Loucy (cell line): ENCODE results near the gene PRKCE.

Experiments
- EZH2phosphoT487 ChIP-seq: fragments of 200-600 bp; IDR thresholded peaks from 2 replicates; pipeline ENCODE4 v1.6.1; 2018; ENCODE audit warnings: antibody characterized with exemption, mild to moderate bottlenecking, moderate library complexity, borderline replicate concordance
- TF ChIP-seq, protein P1 (sequence below): fragments of 200-600 bp; sonication (generic); conservative IDR thresholded peaks from 2 replicates; pipeline ENCODE4 v1.5.1; 2014; ENCODE audit warnings: mild to moderate bottlenecking, antibody characterized with exemption, low read length

DNA sequence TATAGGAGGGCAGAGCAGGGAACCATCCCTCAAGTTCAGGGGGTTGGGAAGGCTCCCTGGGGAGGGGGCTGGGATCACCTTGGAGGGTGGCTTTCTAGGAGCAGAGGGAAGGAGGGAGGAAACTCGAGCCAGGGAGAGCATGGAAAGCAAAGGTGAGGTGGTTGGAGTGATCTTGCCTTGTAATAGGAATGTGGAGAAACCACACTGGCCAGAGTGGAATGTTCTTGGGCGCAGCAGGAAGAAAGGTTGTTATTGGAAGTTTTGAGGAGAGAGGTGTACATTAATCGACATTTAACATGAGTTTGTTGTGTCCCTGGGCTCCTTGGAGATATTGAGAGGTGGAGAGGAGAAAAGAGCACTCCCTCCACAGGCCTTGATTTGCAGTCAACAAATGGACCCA is 272.2 kb downstream of the PRKCE start:
- TF ChIP-seq, protein P1, sequence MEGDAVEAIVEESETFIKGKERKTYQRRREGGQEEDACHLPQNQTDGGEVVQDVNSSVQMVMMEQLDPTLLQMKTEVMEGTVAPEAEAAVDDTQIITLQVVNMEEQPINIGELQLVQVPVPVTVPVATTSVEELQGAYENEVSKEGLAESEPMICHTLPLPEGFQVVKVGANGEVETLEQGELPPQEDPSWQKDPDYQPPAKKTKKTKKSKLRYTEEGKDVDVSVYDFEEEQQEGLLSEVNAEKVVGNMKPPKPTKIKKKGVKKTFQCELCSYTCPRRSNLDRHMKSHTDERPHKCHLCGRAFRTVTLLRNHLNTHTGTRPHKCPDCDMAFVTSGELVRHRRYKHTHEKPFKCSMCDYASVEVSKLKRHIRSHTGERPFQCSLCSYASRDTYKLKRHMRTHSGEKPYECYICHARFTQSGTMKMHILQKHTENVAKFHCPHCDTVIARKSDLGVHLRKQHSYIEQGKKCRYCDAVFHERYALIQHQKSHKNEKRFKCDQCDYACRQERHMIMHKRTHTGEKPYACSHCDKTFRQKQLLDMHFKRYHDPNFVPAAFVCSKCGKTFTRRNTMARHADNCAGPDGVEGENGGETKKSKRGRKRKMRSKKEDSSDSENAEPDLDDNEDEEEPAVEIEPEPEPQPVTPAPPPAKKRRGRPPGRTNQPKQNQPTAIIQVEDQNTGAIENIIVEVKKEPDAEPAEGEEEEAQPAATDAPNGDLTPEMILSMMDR: no peak
- no peak for TF ChIP-seq EZH2phosphoT487
